Nephron progenitor cell (in vitro differentiated cells): ENCODE data around the gene ACVR1B.
A peak's percentile ranks its signal among the peaks of the same experiment; 100 is the strongest.

Source experiments
- DNase-seq: peaks from one replicate; pipeline ENCODE4 v3.0.0; 2021
- H3K27ac Mint-ChIP-seq: 2 replicates; pipeline ENCODE4 v1.8.0; 2021; ENCODE audit warnings: mild to moderate bottlenecking, moderate library complexity, mixed read lengths
- H3K27me3 Mint-ChIP-seq: 2 replicates; pipeline ENCODE4 v1.8.0; 2021; ENCODE audit warnings: mild to moderate bottlenecking, low read depth, mixed read lengths; ENCODE audit not compliant: poor library complexity
- H3K36me3 Mint-ChIP-seq: 2 replicates; pipeline ENCODE4 v1.8.0; 2021; ENCODE audit warnings: low read depth, mixed read lengths
- H3K4me1 Mint-ChIP-seq: 2 replicates; pipeline ENCODE4 v1.8.0; 2021; ENCODE audit warnings: mixed read lengths
- H3K4me3 Mint-ChIP-seq: 2 replicates; pipeline ENCODE4 v1.8.0; 2021; ENCODE audit warnings: mild to moderate bottlenecking, moderate library complexity, mixed read lengths
- H3K9me3 Mint-ChIP-seq: 2 replicates; pipeline ENCODE4 v1.8.0; 2021; ENCODE audit warnings: mild to moderate bottlenecking, moderate library complexity, mixed read lengths
- TF ChIP-seq, protein P1 (sequence below): fragments of 200-600 bp; sonication (generic); IDR thresholded peaks from 2 replicates; pipeline ENCODE4 v1.5.0; 2021; ENCODE audit warnings: antibody characterized with exemption

The ACVR1B gene

DNA sequence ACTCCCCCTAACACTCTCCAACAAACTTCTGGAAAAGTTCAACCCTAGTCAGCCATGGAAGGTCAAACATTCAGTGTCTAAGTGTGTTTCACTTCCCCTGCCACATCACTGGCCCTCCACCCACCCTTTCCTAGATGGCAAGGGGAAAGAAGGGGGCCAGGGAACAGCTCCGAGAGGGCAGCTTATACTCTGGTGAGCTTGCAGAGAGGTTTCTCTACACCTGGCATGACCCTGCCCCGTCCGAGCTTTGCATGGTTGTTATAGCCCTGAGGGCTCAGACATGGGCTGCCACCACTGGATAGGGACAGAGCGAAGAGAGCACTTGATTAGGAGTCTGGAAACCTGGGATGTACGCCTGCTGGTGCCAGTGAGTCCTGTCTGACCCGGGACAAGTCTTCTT is 40.2 kb upstream of the ACVR1B start:
- Mint-ChIP-seq H3K27ac (no peak overlapping the region), H3K4me3 (no peak overlapping the region), H3K27me3 (peaks cover 6% of the 10 kb centered on the region), H3K36me3 (no peaks in the 10 kb centered on the region), H3K9me3 (no peaks in the 10 kb centered on the region), H3K4me1 (peaks cover 74% of the 10 kb centered on the region)
- TF ChIP-seq, protein P1, sequence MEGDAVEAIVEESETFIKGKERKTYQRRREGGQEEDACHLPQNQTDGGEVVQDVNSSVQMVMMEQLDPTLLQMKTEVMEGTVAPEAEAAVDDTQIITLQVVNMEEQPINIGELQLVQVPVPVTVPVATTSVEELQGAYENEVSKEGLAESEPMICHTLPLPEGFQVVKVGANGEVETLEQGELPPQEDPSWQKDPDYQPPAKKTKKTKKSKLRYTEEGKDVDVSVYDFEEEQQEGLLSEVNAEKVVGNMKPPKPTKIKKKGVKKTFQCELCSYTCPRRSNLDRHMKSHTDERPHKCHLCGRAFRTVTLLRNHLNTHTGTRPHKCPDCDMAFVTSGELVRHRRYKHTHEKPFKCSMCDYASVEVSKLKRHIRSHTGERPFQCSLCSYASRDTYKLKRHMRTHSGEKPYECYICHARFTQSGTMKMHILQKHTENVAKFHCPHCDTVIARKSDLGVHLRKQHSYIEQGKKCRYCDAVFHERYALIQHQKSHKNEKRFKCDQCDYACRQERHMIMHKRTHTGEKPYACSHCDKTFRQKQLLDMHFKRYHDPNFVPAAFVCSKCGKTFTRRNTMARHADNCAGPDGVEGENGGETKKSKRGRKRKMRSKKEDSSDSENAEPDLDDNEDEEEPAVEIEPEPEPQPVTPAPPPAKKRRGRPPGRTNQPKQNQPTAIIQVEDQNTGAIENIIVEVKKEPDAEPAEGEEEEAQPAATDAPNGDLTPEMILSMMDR, result no peak
- no peak for DNase-seq

DNA sequence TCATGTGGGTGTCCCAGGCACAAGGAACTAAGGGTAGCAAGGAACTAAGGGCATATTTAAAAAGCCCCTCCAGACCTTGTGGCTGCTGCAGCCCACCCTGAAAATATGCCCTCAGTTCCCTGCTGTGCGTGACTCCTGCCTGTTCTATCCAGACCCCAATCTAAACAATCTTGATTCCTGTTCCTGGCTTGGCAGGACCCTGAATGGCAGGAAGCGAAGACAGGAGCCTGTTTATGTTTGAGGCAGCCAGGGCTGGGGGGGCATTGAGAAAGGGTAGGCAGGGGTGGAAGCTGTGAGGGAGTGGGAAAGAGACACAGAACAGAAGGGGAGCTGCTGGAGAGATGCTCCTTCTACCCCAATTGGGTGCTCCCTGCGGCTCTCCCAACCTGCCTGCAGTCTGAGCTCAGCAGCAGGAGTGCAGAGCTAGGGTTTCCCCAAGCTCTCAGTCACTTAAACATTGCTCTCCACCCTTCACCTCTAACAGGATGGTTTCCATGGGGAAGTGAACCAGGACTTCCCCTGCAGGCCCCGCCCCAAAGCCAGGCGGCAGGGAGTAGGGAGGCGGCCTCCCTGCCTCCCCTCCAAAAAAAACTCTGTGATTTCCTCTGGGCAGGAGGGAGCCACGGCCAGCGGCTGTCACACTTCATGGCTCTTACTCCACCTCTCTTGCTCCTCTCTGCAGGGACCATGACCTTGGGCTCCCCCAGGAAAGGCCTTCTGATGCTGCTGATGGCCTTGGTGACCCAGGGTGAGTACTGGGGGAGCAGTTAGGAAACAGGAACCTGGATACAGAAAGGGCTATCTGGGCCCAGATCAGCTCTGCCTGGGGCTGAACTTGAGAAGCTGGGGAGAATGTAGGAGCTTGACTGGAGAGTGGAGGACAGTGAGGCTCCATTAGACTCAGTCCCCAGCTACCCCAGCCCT is 39.4 kb upstream of the ACVR1B start:
- TF ChIP-seq, protein P1, result no peak
- Mint-ChIP-seq H3K4me1 (peaks cover 72% of the 10 kb centered on the region), H3K4me3 (peak overlapping the region; percentile 43), H3K27me3 (peaks cover 6% of the 10 kb centered on the region), H3K36me3 (no peaks in the 10 kb centered on the region), H3K27ac (no peak overlapping the region), H3K9me3 (no peaks in the 10 kb centered on the region)
- no peak for DNase-seq

DNA sequence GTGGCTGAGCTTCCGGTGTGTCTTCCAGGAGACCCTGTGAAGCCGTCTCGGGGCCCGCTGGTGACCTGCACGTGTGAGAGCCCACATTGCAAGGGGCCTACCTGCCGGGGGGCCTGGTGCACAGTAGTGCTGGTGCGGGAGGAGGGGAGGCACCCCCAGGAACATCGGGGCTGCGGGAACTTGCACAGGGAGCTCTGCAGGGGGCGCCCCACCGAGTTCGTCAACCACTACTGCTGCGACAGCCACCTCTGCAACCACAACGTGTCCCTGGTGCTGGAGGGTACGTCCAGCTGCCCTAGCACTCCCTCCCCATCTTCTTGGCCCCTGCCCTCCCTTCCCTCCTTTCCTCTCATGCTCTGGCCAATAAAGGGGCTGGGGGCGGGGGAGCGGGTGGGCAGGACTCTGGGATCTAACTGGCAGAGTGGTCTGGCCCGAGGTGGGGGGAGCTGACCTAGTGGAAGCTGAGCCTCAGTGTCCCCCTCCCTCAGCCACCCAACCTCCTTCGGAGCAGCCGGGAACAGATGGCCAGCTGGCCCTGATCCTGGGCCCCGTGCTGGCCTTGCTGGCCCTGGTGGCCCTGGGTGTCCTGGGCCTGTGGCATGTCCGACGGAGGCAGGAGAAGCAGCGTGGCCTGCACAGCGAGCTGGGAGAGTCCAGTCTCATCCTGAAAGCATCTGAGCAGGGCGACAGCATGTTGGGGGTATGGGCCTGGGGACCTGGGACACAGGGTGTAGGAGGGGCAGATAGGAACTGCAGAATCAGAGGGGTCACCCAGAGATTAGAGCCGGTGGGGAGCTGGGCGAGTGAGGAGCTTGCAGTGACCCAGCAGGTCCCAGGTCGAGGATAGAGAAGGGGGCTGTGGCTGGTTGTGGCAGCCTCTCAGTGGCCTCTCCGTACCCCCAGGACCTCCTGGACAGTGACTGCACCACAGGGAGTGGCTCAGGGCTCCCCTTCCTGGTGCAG is 38.1 kb upstream of the ACVR1B start:
- Mint-ChIP-seq H3K4me3 (no peak overlapping the region), H3K27ac (peak overlapping the region; percentile 68), H3K9me3 (no peaks in the 10 kb centered on the region), H3K36me3 (no peaks in the 10 kb centered on the region), H3K4me1 (peaks cover 78% of the 10 kb centered on the region), H3K27me3 (peaks cover 12% of the 10 kb centered on the region)
- no peak for DNase-seq
- TF ChIP-seq, protein P1, result peak; percentile 17

DNA sequence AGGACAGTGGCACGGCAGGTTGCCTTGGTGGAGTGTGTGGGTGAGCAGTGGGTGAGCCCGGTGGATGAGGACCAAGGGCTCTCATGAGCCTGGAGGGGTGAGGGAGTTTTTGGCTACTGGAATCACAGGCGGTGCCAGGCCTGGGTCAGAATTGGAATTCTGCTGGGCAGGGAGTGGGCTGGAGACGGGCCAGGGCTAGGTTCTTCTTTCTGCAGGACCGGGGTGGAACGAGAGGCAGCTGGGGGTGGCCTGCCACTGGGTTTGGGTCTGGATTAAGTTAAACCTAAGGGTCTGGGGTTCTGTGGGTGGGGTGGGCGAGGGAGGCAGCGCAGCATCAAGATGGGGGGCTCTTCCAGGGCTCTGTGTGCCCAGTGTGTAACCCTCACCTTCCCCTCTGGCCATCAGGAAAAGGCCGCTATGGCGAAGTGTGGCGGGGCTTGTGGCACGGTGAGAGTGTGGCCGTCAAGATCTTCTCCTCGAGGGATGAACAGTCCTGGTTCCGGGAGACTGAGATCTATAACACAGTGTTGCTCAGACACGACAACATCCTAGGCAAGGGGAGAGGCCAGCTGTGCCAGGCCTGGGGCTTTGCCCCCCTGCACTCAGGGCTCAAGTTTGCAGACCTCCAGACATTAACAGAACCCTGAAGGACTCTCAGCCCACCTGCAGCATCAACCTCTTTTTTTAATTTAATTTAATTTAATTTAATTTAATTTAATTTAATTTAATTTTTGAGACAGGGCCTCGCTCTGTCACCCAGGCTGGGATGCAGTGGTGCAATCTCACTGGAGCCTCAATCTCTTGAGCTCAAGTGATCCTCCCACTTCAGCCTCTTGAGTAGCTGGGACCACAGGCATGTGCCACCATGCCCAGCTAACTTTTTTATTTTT is 37.2 kb upstream of the ACVR1B start:
- TF ChIP-seq, protein P1, result no peak
- Mint-ChIP-seq H3K9me3 (no peaks in the 10 kb centered on the region), H3K36me3 (no peaks in the 10 kb centered on the region), H3K4me1 (peaks cover 78% of the 10 kb centered on the region), H3K4me3 (no peak overlapping the region), H3K27ac (no peak overlapping the region), H3K27me3 (peaks cover 12% of the 10 kb centered on the region)
- DNase-seq, result no peak

DNA sequence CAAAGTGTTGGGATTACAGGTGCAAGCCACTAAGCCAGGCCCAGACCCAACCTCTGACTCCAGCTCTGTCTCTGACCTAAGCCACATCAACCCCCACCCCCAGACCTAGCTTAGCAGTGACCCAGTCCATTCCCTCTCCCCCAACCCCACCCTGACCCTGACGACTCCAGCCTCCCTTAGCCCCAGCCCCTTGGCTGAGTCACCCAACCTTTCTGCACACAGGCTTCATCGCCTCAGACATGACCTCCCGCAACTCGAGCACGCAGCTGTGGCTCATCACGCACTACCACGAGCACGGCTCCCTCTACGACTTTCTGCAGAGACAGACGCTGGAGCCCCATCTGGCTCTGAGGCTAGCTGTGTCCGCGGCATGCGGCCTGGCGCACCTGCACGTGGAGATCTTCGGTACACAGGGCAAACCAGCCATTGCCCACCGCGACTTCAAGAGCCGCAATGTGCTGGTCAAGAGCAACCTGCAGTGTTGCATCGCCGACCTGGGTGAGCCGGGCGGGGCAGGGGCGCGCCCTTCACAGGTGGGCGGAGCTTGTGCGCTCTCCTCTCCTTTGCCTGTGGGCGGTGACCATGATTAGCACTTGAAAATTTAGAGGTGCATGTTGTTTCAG is 36.4 kb upstream of the ACVR1B start:
- TF ChIP-seq, protein P1, result no peak
- Mint-ChIP-seq H3K36me3 (no peaks in the 10 kb centered on the region), H3K9me3 (no peaks in the 10 kb centered on the region), H3K4me3 (no peak overlapping the region), H3K4me1 (peaks cover 79% of the 10 kb centered on the region), H3K27ac (no peak overlapping the region), H3K27me3 (peaks cover 12% of the 10 kb centered on the region)
- DNase-seq, result no peak
